ENCODE results near the gene FN3K.

The FN3K gene

DNA sequence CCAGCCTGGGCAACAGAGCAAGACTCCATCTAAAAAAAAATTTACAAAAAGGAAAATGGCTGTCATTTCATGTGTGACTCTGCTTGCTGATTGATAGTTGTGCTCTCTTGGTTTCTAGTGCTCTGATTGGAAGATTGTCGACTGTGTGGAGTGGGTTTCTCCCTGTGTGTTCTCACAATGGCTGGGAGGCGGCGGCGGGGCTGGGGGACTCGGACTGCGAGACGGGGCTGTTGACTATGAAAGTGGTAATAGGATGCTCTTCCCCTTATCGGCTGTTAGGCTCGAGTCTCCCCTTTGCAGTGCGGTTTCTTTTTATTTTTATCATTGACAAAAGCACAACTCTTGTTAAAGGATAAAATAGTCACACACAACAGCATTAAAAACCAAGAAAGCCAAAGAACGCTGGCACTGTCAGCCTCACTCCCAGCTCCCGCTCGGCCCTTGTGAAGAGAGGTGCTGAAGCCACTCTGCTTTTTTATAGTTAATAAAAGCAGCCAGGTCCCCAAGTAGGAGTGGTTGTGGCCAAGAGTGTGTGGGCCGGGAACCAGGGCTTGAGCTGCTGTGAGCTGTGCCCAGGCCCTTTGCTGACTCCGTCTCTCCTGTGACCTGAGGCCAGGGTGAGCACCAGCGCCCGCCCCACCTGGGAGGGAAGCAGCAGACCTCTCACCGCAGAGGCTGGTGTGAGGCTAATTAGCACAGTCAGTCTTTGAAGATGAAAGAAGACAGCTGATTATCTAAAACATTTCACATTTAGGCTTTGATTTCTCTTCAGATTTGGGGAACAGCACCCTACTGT is 53.0 kb downstream of the FN3K start:
- no peak for DNase-seq (ENCODE audit: low read depth)
- no peak overlapping the region for H3K4me3 ChIP-seq (ENCODE audit: low read depth, low read length)

DNA sequence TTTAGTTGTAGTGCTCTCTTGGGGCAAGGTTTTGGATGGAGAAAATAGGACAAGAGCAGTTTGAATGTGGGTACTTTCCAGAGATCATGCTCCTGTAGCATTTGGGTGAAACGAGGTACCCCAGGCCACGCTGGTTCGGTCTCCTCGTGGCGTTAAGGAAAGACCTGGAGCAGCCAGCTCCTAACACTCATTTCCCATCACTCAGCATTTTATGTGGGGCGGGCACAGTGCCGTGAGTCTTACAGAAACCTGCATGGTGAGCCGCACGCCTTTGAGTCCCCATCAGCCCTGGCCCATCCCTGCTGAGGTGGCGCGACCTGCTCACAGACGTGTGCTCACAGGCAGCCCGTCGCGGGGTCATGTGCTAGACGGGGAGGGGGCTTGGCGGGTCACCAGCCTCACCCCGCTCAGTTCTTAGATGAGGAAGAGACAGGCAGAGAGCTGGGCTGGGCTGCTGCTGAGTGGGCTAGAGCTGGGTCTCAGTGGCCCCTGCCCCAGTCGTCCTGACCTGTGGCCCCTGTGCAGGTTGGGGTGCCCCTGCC is 53.7 kb downstream of the FN3K start:
- no peak overlapping the region for H3K4me3 ChIP-seq (ENCODE audit: low read depth, low read length)
- DNase-seq (ENCODE audit: low read depth): no peak

DNA sequence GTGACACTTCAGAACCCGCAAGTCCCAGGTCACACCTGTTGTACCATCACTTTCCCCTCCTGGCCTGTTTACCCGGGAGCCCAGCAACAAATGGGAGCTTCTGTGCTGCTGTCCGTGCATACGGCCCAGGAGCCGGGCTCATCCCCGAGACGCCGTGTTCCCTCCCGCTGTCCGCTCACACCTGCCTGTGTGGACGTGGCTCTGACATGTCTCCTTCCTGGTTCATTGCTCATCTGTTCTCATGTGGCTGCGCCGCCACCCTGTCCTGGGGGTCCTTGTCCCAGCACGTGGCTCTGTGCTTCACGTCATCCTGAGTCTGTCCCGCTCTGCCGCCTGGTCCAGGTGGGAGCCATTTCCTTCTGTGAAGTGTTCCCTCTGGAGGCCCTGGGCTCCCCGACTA is 54.4 kb downstream of the FN3K start:
- no peak overlapping the region for H3K4me3 ChIP-seq (ENCODE audit: low read depth, low read length)
- DNase-seq (ENCODE audit: low read depth): no peak

DNA sequence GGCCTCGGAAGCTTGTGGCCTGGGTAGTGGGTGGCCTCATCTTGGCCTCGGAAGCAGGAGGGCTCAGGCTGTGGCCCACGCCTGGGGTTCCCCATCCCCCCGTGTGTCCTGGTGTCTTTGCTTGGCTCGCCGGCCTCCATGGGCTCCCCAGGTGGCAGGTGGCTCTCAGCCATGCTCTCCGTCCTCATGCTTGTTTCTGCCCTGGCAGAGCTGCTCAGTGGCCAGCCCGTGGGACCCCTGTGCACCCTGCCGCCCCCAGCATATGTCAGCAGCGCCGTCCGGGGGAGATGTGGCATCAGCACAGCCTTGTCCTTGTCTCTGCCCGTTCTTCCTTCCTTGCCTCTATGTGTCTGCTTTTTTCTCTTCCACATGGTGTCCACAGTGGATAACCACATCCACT is 55.0 kb downstream of the FN3K start:
- H3K4me3 ChIP-seq (ENCODE audit: low read depth, low read length): no peak overlapping the region
- no peak for DNase-seq (ENCODE audit: low read depth)

DNA sequence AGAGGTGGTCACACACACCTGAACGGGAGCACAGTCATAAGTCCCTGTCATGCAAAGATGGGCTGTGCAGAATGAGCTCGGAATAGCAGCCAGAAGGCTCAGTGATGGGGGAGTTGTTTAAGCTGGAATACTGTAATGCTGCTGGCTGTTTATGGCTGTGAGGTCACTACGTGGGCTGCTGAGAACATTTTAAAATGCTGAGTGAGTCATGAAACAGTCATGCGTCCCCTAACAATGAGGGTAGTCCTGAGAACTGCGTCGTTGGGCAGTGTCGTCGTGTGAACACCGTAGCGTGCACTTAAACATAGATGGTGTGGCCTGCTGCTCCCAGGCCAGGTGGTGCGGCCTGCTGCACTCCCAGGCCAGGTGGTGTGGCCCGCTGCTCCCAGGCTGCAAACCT is 56.1 kb downstream of the FN3K start:
- no peak overlapping the region for H3K4me3 ChIP-seq (ENCODE audit: low read depth, low read length)
- DNase-seq (ENCODE audit: low read depth): peak; percentile 84

DNA sequence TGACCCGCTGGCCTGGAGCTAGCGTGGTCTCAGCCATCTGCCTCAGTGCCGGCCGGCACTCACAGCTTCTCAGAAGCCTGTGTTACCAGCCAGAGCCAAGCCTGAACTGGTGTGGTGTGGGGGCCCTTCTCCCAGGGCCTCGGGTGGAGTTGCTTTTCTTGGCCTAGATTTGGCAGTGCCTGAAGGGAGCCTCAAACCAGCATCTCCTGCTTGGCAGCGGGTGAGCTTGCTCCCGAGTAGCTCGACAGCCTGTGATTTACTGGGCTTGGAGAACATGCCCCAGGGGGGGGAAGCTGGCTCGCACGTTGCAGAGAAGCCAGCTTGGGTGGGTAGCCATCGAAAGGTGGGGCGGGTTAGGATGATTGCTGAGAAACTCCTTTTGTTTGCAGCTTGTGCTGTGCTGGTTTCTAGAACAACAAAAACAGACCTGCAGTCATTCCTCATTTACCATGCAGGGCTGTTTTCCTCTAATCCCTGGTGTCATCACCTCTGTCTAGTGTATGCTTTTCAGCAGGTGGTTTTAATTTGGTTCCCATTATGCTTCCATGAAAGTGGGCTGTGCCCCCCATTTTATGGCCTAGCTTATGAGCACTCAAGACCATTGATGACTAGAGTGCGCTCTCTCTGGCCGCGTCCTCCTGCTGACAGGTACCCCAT is 58.7 kb downstream of the FN3K start:
- no peak overlapping the region for H3K4me3 ChIP-seq (ENCODE audit: low read depth, low read length)
- DNase-seq (ENCODE audit: low read depth): no peak

DNA sequence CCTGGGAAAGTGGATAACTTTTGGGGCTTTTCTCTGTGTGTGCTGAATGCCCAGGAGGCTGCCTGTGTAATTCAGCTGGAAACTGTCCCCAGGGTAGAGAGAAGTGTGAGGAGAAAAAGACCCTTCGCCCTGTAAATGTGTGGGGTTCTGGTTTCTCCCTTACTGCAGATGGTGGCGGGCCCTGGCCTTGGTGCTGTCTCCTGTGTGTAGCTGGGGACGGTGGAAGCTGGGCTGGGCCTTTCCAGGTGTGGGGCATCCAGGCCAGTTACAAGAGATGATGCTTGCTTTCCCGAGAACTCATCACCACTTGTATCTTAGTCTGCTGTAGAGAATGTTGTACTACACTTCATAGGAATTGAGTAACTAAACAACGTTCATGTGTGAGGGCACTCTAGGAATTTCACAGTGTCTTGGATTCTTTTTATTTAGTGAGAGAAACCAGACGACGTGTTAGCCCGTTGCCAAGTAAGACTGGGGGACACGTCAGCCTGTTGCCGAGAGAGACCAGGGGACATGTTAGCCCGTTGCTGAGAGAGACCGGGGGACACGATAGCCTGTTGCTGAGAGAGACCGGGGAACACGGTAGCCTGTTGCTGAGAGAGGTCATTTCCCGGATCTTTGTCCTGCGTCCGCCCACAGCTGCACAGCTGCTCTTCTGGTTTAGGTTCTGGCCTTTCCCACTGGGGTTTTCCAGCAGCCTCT is 59.5 kb downstream of the FN3K start:
- DNase-seq (ENCODE audit: low read depth): peak; percentile 48
- no peak overlapping the region for H3K4me3 ChIP-seq (ENCODE audit: low read depth, low read length)

DNA sequence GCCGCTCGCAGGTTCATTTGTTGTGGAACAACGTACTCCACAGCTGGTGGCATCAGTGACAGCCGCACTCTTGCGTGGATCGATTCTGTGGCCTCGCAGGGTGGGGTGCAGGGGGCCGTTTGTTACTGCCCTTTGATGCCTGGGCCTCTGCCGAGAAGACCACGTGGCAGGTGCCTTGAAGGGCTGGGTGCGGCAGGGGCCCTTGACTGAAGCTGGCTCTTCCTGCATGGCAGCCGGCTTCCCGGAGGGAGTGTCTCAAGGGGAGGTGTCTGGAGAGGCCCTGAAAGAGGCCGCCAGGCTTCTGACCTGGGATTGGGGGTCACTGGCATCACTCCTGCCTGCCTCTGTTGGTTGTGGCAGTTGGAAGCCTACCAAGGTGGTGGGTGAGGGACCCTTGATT is 60.2 kb downstream of the FN3K start:
- no peak for DNase-seq (ENCODE audit: low read depth)
- H3K4me3 ChIP-seq (ENCODE audit: low read depth, low read length): no peak overlapping the region

DNA sequence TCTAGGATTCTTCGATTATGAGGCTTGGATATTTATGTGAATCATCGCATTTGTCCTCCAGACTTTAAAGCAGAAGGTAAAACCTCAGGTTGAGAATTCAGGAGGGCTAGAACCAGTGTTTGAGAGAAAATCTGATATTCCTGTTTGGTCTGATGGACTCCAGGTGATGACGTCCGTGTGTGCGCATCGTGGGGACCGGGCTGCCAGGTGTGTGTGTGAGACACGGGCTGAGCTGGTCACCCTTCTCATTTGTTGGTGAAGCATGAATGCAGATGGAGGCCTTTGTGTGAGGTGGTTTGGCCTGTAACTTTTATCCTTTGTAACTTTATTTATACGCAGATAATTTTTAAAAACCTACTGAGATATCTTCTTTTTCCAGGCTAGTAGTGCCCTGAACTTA is 61.6 kb downstream of the FN3K start:
- no peak for DNase-seq (ENCODE audit: low read depth)
- H3K4me3 ChIP-seq (ENCODE audit: low read depth, low read length): no peak overlapping the region

DNA sequence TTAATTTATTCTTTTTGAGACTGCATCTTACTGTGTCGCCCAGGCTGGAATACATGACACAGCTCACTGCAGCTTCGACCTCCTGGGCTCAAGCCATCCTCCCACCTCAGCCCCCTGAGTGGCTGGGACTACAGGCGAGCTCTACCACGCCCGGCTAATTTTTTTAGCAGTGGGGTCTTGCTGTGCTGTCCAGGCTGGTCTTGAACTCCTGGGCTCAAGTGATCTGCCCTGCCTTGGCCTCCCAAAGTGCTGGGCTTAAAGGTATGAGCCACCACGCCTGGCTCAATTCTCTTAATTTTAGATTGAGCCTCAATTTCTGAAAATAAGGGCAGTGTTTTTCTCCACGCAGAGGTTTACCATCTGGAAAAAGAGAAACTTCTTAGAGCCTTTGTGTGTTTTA is 63.3 kb downstream of the FN3K start:
- DNase-seq (ENCODE audit: low read depth): no peak

DNA sequence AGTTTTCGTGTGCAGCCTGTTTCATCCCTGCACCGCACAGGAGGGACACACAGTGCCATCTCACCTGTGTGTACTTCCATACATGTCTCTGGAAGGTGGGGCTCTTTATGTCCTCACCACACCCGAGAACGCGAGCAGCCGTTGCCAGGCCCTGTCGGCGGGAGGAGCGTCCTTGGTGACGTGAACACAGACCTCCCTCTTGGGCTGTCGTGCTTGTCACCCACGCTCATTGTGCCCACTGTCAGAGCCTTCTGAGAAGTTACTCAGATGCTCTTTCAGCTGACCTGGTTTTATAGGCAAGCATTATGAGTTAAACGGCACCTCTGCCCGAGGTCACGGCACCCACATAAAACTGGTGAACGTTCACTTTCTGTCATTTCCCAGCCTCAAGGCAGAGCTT is 64.2 kb downstream of the FN3K start:
- no peak overlapping the region for H3K4me3 ChIP-seq (ENCODE audit: low read depth, low read length)
- no peak for DNase-seq (ENCODE audit: low read depth)

More for the DNA sequence above, 63.3 kb downstream of the FN3K start:
- H3K4me3 ChIP-seq (ENCODE audit: low read depth, low read length): no peak overlapping the region
